GM13976 (cell line): Measurements from ENCODE around the gene MLKL.
A peak's percentile ranks its signal among the peaks of the same experiment; 100 is the strongest.

Experiments used
- DNase-seq: peaks from one replicate; pipeline ENCODE4 v3.0.0; 2012; ENCODE audit warnings: low spot score
- in situ Hi-C: fragments of 300-500 bp; cut with MboI; formaldehyde crosslinking; loops from one replicate; pipeline ENCODE4 v1.12.0; 2022; ENCODE audit warnings: low sequenced_read_pairs, mixed read lengths, inconsistent platforms; ENCODE audit not compliant: unreplicated experiment
- TF ChIP-seq, protein P1 (sequence below): IDR thresholded peaks from 2 replicates; pipeline ENCODE4 v1.5.1; 2012; ENCODE audit warnings: borderline replicate concordance, mild to moderate bottlenecking; ENCODE audit not compliant: insufficient read depth; ENCODE audit errors: extremely low read depth, missing control alignments, control extremely low read depth

The MLKL gene

DNA sequence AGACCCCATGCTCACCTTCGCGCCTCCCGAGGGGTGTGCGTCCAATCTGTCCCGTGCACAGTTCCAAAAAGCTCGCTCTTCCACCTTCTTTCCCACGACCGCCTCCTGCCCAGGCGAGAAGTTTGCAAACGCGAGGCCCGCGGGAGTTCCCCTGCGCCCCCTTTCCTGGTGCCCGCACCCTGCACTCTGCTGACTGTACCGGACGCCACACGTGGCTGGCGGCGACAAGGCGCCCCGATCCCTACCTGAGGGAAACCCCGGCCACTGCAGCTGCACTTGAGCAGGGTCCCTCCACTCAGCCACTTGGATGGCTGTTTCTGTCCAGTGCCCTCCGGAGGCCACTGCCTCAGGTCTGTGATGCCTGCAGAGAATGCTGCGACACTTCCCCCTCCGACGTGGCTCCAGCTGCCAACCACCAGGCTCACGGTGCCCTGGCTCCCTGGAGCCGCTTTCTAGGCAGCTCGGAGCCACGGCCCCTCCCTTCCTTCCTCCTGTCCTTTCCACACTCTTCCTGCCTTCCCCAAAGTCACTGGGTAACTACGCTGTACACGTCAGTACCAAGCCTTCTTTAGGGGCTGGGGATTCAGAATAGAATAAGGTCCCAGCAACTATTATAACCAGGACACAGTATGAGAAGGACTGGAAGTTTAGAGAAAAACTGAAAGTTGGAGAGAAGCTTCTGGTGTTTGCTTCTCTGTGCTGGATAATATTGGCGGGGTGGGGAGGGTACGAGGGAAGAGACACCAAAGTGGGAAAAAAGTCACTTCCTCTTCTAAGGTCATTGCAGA lies at the start of gene MLKL:
TSS of gene MLKL (minus strand) at position 425 of the 788 bp plus-strand sequence. CDS start 5,105 bp downstream, outside the sequence.
- in situ Hi-C loops, result loop anchor here (25.0 kb wide), 2 partner anchors 162 to 412 kb away; partner anchors contain the start of gene LDHD

DNA sequence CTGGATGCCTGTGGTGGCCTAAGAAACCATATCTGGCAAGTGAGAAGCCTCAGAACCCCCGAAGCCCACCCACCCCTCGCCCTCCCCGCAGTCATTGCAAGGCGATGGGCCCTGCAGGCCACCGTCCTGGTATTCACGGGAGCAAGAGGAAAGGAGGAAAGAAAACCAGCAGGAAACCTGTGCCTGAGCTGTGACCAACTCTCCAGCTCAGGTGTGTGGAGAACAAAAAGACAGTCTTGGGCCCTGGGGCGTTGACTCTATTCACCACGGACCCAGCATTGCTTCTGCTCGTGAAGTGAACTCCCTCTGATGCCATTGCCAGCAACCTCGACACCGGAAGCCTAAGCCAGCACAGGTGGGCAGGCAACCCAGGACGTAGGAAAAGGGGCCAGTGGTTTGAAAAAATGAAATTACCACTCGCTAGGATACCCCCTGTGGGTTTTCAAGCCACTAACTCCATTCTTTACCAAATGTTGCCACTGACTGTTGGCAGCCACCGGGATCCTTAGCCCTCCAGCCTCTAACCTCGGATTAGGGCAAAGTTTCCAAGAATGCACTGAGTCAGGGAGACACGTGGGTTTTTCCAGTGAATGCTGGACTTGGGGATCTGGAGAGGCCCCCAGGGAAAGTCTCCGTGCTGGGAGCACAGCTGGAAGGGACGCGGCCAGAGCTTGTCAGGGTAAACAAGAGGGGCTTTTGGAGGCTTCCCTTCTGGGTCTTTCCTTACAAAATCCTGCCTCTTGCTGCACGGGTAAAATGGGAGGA lies 48.8 kb upstream of the MLKL start:
- TF ChIP-seq, protein P1, sequence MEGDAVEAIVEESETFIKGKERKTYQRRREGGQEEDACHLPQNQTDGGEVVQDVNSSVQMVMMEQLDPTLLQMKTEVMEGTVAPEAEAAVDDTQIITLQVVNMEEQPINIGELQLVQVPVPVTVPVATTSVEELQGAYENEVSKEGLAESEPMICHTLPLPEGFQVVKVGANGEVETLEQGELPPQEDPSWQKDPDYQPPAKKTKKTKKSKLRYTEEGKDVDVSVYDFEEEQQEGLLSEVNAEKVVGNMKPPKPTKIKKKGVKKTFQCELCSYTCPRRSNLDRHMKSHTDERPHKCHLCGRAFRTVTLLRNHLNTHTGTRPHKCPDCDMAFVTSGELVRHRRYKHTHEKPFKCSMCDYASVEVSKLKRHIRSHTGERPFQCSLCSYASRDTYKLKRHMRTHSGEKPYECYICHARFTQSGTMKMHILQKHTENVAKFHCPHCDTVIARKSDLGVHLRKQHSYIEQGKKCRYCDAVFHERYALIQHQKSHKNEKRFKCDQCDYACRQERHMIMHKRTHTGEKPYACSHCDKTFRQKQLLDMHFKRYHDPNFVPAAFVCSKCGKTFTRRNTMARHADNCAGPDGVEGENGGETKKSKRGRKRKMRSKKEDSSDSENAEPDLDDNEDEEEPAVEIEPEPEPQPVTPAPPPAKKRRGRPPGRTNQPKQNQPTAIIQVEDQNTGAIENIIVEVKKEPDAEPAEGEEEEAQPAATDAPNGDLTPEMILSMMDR, result no peak
- no peak for DNase-seq
- in situ Hi-C loops, result no loop called here

More for the DNA sequence above, at the start of gene MLKL:
- DNase-seq, result peak; percentile 69
- TF ChIP-seq, protein P1, result no peak

GRCh38 chr16:74748616-74749026 lies 48.0 kb upstream of the MLKL start:
- in situ Hi-C loops, result no loop called here
- TF ChIP-seq, protein P1, result no peak
- no peak for DNase-seq

GRCh38 chr16:74747716-74748615 lies 47.3 kb upstream of the MLKL start:
- TF ChIP-seq, protein P1, result no peak
- no peak for DNase-seq
- in situ Hi-C loops, result no loop called here

GRCh38 chr16:74745926-74746325 lies 45.3 kb upstream of the MLKL start:
- DNase-seq, result no peak
- in situ Hi-C loops, result no loop called here
- TF ChIP-seq, protein P1, result no peak
